SK-N-SH (cell line): Measurements from ENCODE around the gene TMEM51. TPM values are rescaled to one million over a fixed set of nuclear protein-coding genes. Genes with fewer than 3 reads are reported as not detected.

Source experiments
- CTCF ChIA-PET: fragments of 300-600, 350-600 bp; formaldehyde crosslinking; extraction: SDS; loops from one replicate; lab custom pipeline; 2021; lab: Yijun Ruan, JAX
- POLR2A ChIA-PET: fragments of 350-600 bp; sonication (Branson Sonifier 250); formaldehyde crosslinking; extraction: SDS; loops from one replicate; lab custom pipeline; 2020; ENCODE audit warnings: antibody characterized with exemption, inconsistent platforms; lab: Yijun Ruan, JAX
- DNase-seq: peaks from one replicate; pipeline ENCODE4 v3.0.0; 2012
- H2AFZ ChIP-seq: fragments of 200-600 bp; sonication (generic); 2 replicates; pipeline ENCODE4 v1.8.1; 2016; ENCODE audit warnings: antibody characterized with exemption, mild to moderate bottlenecking, low read depth
- H3F3A ChIP-seq: fragments of 200-600 bp; sonication (generic); replicated peaks from 2 replicates; pipeline ENCODE3; 2016; ENCODE audit warnings: antibody characterized with exemption, mild to moderate bottlenecking; ENCODE audit not compliant: insufficient read depth
- H3K27ac ChIP-seq, 2 experiments: fragments of 200-500 bp in 1 of 2; fragments of 200-600 bp in 1 of 2; sonication (Bioruptor generic) in 1 of 2; sonication (generic), shearing (Covaris generic) in 1 of 2; 2 replicates each; pipeline versions ENCODE4 v1.5.1 to v1.6.1; 2014 to 2016; ENCODE audit warnings: low read depth in 2 of 2, inconsistent platforms in 1 of 2, low read length in 1 of 2, mild to moderate bottlenecking in 1 of 2, mixed read lengths in 1 of 2
- H3K27me3 ChIP-seq: fragments of 200-600 bp; sonication (generic), shearing (Covaris generic); 2 replicates; pipeline ENCODE4 v1.6.1; 2016; ENCODE audit warnings: mixed run types; ENCODE audit not compliant: insufficient read depth
- H3K36me3 ChIP-seq, 2 experiments: fragments of 200-500 bp in 1 of 2; fragments of 200-600 bp in 1 of 2; sonication (Bioruptor generic) in 1 of 2; sonication (generic) in 1 of 2; replicated peaks in 1 of 2; 2 replicates each; pipeline versions ENCODE3 to v1.5.1; 2014 to 2016; ENCODE audit warnings: low read length in 1 of 2, mild to moderate bottlenecking in 1 of 2; ENCODE audit not compliant: insufficient read depth in 2 of 2, control insufficient read depth in 1 of 2
- H3K4me1 ChIP-seq, 2 experiments: fragments of 200-500 bp in 1 of 2; fragments of 200-600 bp in 1 of 2; sonication (Bioruptor generic) in 1 of 2; sonication (generic), shearing (Covaris generic) in 1 of 2; 2 replicates each; pipeline versions ENCODE4 v1.5.1 to v1.6.1; 2014 to 2016; ENCODE audit warnings: low read depth in 1 of 2, low read length in 1 of 2, mixed run types in 1 of 2; ENCODE audit not compliant: insufficient read depth in 2 of 2, control insufficient read depth in 1 of 2
- H3K4me2 ChIP-seq: fragments of 200-600 bp; sonication (generic), shearing (Covaris generic); 2 replicates; pipeline ENCODE4 v1.6.1; 2017; ENCODE audit warnings: mixed run types
- H3K4me3 ChIP-seq, 2 experiments: fragments of 200-500 bp in 1 of 2; fragments of 200-600 bp in 1 of 2; sonication (Bioruptor generic) in 1 of 2; sonication (generic), shearing (Covaris generic) in 1 of 2; 2 replicates each; pipeline versions ENCODE4 v1.5.1 to v1.8.1; 2014 to 2016; ENCODE audit warnings: low read depth in 2 of 2, inconsistent platforms in 1 of 2, low read length in 1 of 2, mild to moderate bottlenecking in 1 of 2, mixed read lengths in 1 of 2, moderate library complexity in 1 of 2
- H3K79me2 ChIP-seq: fragments of 200-600 bp; sonication (generic); 2 replicates; pipeline ENCODE4 v1.8.1; 2017; ENCODE audit warnings: mild to moderate bottlenecking; ENCODE audit not compliant: insufficient read depth
- H3K9ac ChIP-seq: fragments of 200-600 bp; sonication (generic); 2 replicates; pipeline ENCODE4 v1.6.1; 2017; ENCODE audit warnings: mixed run types
- H3K9me2 ChIP-seq: fragments of 200-600 bp; sonication (generic); 2 replicates; pipeline ENCODE4 v1.6.1; 2017; ENCODE audit warnings: mixed run types
- H3K9me3 ChIP-seq: fragments of 200-600 bp; sonication (generic); 2 replicates; pipeline ENCODE4 v1.6.1; 2017; ENCODE audit warnings: mixed run types, mild to moderate bottlenecking, moderate library complexity
- H4K20me1 ChIP-seq: fragments of 200-600 bp; sonication (generic); 2 replicates; pipeline ENCODE4 v1.6.1; 2017; ENCODE audit warnings: mild to moderate bottlenecking, mixed run types; ENCODE audit not compliant: insufficient read depth
- CHD2 ChIP-seq: fragments of 150-350 bp; IDR thresholded peaks from 2 replicates; pipeline ENCODE4 v1.6.1; 2018; ENCODE audit warnings: low read length; ENCODE audit not compliant: partially characterized antibody
- ELF1 ChIP-seq: IDR thresholded peaks from 2 replicates; pipeline ENCODE4 v1.4.0; 2012
- EZH2phosphoT487 ChIP-seq: fragments of 200-600 bp; sonication (generic); IDR thresholded peaks from 2 replicates; pipeline ENCODE4 v1.6.1; 2017; ENCODE audit warnings: low read depth, mixed run types, mild to moderate bottlenecking, antibody characterized with exemption, moderate library complexity, borderline replicate concordance
- FOSL2 ChIP-seq: IDR thresholded peaks from 2 replicates; pipeline ENCODE4 v1.4.0; 2012; ENCODE audit warnings: low read depth, mild to moderate bottlenecking, moderate library complexity, borderline replicate concordance
- FOXJ3 ChIP-seq: sonication (generic); formaldehyde crosslinking; IDR thresholded peaks from 2 replicates; pipeline ENCODE4 v1.5.1; 2020; ENCODE audit warnings: mild to moderate bottlenecking, missing genetic modification reagents
- FOXM1 ChIP-seq: IDR thresholded peaks from 2 replicates; pipeline ENCODE4 v1.4.0; 2012; ENCODE audit warnings: low read depth, mild to moderate bottlenecking
- GATA2 ChIP-seq: sonication (generic); formaldehyde crosslinking; IDR thresholded peaks from 2 replicates; pipeline ENCODE4 v1.5.0; 2020; ENCODE audit warnings: mild to moderate bottlenecking, missing genetic modification reagents
- MEF2A ChIP-seq: IDR thresholded peaks from 2 replicates; pipeline ENCODE4 v1.4.0; 2012; ENCODE audit warnings: low read depth, borderline replicate concordance
- MXI1 ChIP-seq: IDR thresholded peaks from 2 replicates; pipeline ENCODE4 v1.6.1; 2012; ENCODE audit warnings: mild to moderate bottlenecking, low read depth, low read length, improper control_type of control experiment
- POLR2AphosphoS5 ChIP-seq: IDR thresholded peaks from 2 replicates; pipeline ENCODE4 v1.6.1; 2012; ENCODE audit warnings: low read depth, low read length
- RAD21 ChIP-seq: IDR thresholded peaks from 2 replicates; pipeline ENCODE4 v1.6.1; 2012; ENCODE audit warnings: mild to moderate bottlenecking, low read length
- RCOR1 ChIP-seq: fragments of 150-350 bp; IDR thresholded peaks from 2 replicates; pipeline ENCODE4 v1.6.1; 2017; ENCODE audit warnings: antibody characterized with exemption, low read length
- RFX5 ChIP-seq: IDR thresholded peaks from 2 replicates; pipeline ENCODE4 v1.6.1; 2012; ENCODE audit warnings: mild to moderate bottlenecking, improper control_type of control experiment, low read length
- SIN3A ChIP-seq: IDR thresholded peaks from 2 replicates; pipeline ENCODE4 v1.6.1; 2012; ENCODE audit warnings: low read depth, mild to moderate bottlenecking, low read length, moderate library complexity, borderline replicate concordance
- SMC3 ChIP-seq: IDR thresholded peaks from 2 replicates; pipeline ENCODE4 v1.6.1; 2012; ENCODE audit warnings: low read depth, low read length, improper control_type of control experiment
- TEAD4 ChIP-seq: IDR thresholded peaks from 2 replicates; pipeline ENCODE4 v1.4.0; 2012; ENCODE audit warnings: mild to moderate bottlenecking, borderline replicate concordance; ENCODE audit not compliant: insufficient read depth
- YY1 ChIP-seq: IDR thresholded peaks from 2 replicates; pipeline ENCODE4 v1.4.0; 2012; ENCODE audit warnings: low read depth, mild to moderate bottlenecking
- WGBS: methylation state at CpG from one replicate; pipeline ENCODE4 v1.1.6; 2017; ENCODE audit warnings: low lambda C conversion rate; 5-methylcytosine and 5-hydroxymethylcytosine counted together
- polyA plus RNA-seq, 3 experiments: library from polyadenylated mRNA; depleted of rRNA; stranded (reverse); fragments of >200 nt; gene quantifications; 2 replicates each; pipeline ENCODE4 v1.2.3, GENCODE V29; 2012
- TF ChIP-seq, protein P1 (sequence below): IDR thresholded peaks from 2 replicates; pipeline ENCODE4; 2012
- TF ChIP-seq, protein P2 (sequence below): IDR thresholded peaks from 2 replicates; pipeline ENCODE4 v1.4.0; 2012; ENCODE audit warnings: low read depth
- TF ChIP-seq, protein P3 (sequence below): fragments of 200-600 bp; sonication (generic); IDR thresholded peaks from 2 replicates; pipeline ENCODE4 v1.6.1; 2017; ENCODE audit warnings: antibody characterized with exemption, mild to moderate bottlenecking, moderate library complexity
- TF ChIP-seq, protein P4 (sequence below): IDR thresholded peaks from 2 replicates; pipeline ENCODE4 v1.6.1; 2012; ENCODE audit warnings: mild to moderate bottlenecking, low read depth, low read length, moderate library complexity
- TF ChIP-seq, protein P5 (sequence below): IDR thresholded peaks from 2 replicates; pipeline ENCODE4 v1.4.0; 2012; ENCODE audit warnings: low read depth, borderline replicate concordance

The TMEM51 gene
- polyA plus RNA-seq, 1 of the 3 experiments (the other 2 are of a cell fraction) = 25.6 TPM

DNA sequence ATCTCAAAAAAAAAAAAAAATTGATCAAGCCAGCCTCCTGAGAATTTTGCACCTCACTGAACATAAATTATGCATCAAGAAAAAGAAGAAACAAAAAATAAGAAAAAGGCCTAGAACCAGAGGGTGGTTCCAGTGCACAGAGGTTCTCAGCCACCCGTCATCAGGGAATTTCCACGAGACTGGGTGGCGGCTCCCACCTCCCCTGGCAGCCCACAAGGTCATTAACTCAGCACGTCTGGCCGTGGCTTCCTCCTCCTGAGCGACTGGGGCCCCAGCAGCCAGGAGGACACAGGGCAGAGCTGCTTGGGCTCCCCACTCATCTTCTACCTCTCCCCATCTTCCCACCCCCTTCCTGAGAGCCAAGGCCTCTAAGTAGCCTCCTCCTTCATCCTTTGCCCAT lies 15.7 kb upstream of the TMEM51 start (continued):
- TF ChIP-seq, protein P1, sequence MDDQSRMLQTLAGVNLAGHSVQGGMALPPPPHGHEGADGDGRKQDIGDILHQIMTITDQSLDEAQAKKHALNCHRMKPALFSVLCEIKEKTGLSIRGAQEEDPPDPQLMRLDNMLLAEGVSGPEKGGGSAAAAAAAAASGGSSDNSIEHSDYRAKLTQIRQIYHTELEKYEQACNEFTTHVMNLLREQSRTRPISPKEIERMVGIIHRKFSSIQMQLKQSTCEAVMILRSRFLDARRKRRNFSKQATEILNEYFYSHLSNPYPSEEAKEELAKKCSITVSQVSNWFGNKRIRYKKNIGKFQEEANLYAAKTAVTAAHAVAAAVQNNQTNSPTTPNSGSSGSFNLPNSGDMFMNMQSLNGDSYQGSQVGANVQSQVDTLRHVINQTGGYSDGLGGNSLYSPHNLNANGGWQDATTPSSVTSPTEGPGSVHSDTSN = no peak
- no peak for TF ChIP-seq RFX5

DNA sequence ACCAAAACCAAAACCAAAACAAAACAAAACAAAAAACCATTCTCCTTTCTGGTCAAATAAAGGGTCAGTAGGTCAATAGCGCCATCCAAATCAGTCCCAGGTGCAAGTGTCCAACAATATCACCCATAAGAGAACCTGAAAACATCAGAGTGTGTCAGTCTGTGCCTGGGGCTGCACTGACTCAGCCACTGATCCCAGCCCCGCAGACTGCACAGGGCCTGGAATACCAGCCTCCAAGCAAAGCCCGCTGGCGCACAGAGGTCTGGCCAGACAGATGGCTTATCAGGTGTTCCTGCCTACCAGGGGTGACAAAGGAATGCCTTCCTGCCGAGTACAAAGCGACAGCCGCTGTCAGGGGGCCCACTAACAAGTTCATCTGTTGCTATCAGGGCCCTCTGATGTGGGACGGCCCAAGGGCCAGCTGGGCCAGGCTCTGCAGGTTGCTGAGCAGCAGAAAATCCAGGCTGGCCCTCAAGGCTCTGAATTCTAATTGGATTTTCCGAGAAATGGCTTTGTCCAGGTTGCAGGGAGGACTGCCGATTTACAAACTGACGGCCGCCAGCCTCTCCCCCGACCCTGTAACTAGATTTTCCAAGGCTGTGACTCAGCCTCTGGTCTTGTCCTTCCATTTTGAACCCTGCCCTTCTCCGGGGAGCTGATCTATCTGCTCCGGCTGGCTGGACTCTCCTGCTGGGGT lies 13.7 kb upstream of the TMEM51 start:
- Histone ChIP-seq H3K27ac (peak overlapping the region in 1 of 2 experiments; percentile 97; a peak in 3 of 4 replicates), H3K9me3 (no peaks in the 10 kb centered on the region), H3K27me3 (no peaks in the 10 kb centered on the region), H4K20me1 (no peaks in the 10 kb centered on the region), H3K9me2 (no peaks in the 10 kb centered on the region), H3K4me3 (no peak overlapping the region), H3K79me2 (no peaks in the 10 kb centered on the region), H3K4me2 (peak overlapping the region; percentile 33; the same call in 1 of the 2 replicates), H3F3A (no peaks in the 10 kb centered on the region), H3K9ac (no peak overlapping the region), H2AFZ (no peak overlapping the region), H3K36me3 (no peaks in the 10 kb centered on the region), H3K4me1 (peaks cover 3 to 31% of the 10 kb centered on the region in 2 experiments; a peak in 3 of 4 replicates)
- POLR2A ChIA-PET = interaction anchor here (0.7 to 6.9 kb wide), 5 partner anchors 11 to 64 kb away, joined by 3 to 88 read pairs (median 3); partner anchors contain the start of gene TMEM51
- CTCF ChIA-PET = interaction anchor here (0.7 to 5.6 kb wide), 5 partner anchors 9 to 184 kb away, joined by 3 to 70 read pairs (median 5); partner anchors contain the start of gene TMEM51
- 33% methylated on average over 11 of the region's 15 CpGs for WGBS
- peak; percentile 80 for DNase-seq
- TF ChIP-seq FOSL2 (no peak; the same call in 1 of the 2 replicates), RFX5 (peak; percentile 80), RAD21 (peak; percentile 18), MEF2A (no peak), SIN3A (no peak), SMC3 (no peak), RCOR1 (peak; percentile 97), CHD2 (peak; percentile 74), FOXM1 (no peak), FOXJ3 (CRISPR knock-in tag) (peak; percentile 95), EZH2phosphoT487 (no peak), ELF1 (no peak), TEAD4 (0 out of 2 replicates have a peak, but pooled peaks have one; percentile 17), GATA2 (CRISPR knock-in tag) (peak; percentile 96), POLR2AphosphoS5 (no peak), YY1 (no peak), MXI1 (peak; percentile 41; the same call in 1 of the 2 replicates)
- TF ChIP-seq, protein P2, sequence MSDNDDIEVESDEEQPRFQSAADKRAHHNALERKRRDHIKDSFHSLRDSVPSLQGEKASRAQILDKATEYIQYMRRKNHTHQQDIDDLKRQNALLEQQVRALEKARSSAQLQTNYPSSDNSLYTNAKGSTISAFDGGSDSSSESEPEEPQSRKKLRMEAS = no peak
- TF ChIP-seq, protein P3, sequence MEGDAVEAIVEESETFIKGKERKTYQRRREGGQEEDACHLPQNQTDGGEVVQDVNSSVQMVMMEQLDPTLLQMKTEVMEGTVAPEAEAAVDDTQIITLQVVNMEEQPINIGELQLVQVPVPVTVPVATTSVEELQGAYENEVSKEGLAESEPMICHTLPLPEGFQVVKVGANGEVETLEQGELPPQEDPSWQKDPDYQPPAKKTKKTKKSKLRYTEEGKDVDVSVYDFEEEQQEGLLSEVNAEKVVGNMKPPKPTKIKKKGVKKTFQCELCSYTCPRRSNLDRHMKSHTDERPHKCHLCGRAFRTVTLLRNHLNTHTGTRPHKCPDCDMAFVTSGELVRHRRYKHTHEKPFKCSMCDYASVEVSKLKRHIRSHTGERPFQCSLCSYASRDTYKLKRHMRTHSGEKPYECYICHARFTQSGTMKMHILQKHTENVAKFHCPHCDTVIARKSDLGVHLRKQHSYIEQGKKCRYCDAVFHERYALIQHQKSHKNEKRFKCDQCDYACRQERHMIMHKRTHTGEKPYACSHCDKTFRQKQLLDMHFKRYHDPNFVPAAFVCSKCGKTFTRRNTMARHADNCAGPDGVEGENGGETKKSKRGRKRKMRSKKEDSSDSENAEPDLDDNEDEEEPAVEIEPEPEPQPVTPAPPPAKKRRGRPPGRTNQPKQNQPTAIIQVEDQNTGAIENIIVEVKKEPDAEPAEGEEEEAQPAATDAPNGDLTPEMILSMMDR = no peak
- TF ChIP-seq, protein P4, sequence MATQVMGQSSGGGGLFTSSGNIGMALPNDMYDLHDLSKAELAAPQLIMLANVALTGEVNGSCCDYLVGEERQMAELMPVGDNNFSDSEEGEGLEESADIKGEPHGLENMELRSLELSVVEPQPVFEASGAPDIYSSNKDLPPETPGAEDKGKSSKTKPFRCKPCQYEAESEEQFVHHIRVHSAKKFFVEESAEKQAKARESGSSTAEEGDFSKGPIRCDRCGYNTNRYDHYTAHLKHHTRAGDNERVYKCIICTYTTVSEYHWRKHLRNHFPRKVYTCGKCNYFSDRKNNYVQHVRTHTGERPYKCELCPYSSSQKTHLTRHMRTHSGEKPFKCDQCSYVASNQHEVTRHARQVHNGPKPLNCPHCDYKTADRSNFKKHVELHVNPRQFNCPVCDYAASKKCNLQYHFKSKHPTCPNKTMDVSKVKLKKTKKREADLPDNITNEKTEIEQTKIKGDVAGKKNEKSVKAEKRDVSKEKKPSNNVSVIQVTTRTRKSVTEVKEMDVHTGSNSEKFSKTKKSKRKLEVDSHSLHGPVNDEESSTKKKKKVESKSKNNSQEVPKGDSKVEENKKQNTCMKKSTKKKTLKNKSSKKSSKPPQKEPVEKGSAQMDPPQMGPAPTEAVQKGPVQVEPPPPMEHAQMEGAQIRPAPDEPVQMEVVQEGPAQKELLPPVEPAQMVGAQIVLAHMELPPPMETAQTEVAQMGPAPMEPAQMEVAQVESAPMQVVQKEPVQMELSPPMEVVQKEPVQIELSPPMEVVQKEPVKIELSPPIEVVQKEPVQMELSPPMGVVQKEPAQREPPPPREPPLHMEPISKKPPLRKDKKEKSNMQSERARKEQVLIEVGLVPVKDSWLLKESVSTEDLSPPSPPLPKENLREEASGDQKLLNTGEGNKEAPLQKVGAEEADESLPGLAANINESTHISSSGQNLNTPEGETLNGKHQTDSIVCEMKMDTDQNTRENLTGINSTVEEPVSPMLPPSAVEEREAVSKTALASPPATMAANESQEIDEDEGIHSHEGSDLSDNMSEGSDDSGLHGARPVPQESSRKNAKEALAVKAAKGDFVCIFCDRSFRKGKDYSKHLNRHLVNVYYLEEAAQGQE = no peak
- TF ChIP-seq, protein P5, sequence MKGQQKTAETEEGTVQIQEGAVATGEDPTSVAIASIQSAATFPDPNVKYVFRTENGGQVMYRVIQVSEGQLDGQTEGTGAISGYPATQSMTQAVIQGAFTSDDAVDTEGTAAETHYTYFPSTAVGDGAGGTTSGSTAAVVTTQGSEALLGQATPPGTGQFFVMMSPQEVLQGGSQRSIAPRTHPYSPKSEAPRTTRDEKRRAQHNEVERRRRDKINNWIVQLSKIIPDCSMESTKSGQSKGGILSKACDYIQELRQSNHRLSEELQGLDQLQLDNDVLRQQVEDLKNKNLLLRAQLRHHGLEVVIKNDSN = no peak
- TF ChIP-seq, protein P1 = no peak
